PC-9 (cell line): ENCODE results near the gene CREM. TPM values are rescaled to one million over a fixed set of nuclear protein-coding genes. Genes with fewer than 3 reads are reported as not detected.

Experiments
- BruUV-seq: library from RNA; stranded (reverse); fragments of 400-500 nt; replicated peaks from 2 replicates; lab custom pipeline; 2021; lab: Mats Ljungman, UMichigan
- CTCF ChIA-PET: fragments of 300-600 bp; sonication (Branson Sonifier 250); formaldehyde crosslinking; loops from one replicate; lab custom pipeline; 2022; ENCODE audit warnings: antibody characterized with exemption; lab: Charles Lee
- POLR2A ChIA-PET: fragments of 300-600 bp; sonication (Branson Sonifier 250); formaldehyde crosslinking; loops from one replicate; lab custom pipeline; 2022; ENCODE audit warnings: antibody characterized with exemption; ENCODE audit not compliant: unreplicated experiment; lab: Charles Lee
- DNase-seq, 2 experiments: peaks; one replicate each; pipeline versions ENCODE4 v3.0.0 to v3.0.0-alpha.2; 2015 to 2022; ENCODE audit warnings: mixed read lengths in 1 of 2
- H2AFZ ChIP-seq: fragments of 200-600 bp; sonication (generic); 2 replicates; pipeline ENCODE4 v1.8.1; 2017; ENCODE audit warnings: antibody characterized with exemption
- H3F3A ChIP-seq: fragments of 200-600 bp; sonication (generic); 2 replicates; pipeline ENCODE4 v1.8.1; 2017; ENCODE audit warnings: antibody characterized with exemption, mild to moderate bottlenecking, low read depth; ENCODE audit not compliant: insufficient read depth
- H3K27ac ChIP-seq: fragments of 200-600 bp; sonication (generic); 2 replicates; pipeline ENCODE4 v1.6.1; 2016; ENCODE audit warnings: mixed run types
- H3K27me3 ChIP-seq: fragments of 200-600 bp; sonication (generic); 2 replicates; pipeline ENCODE4 v1.6.1; 2016; ENCODE audit warnings: low read depth, mixed run types; ENCODE audit not compliant: insufficient read depth
- H3K36me3 ChIP-seq: fragments of 200-600 bp; sonication (generic); 2 replicates; pipeline ENCODE4 v1.6.1; 2016; ENCODE audit warnings: low read depth, mixed run types
- H3K4me1 ChIP-seq: fragments of 200-600 bp; sonication (generic); replicated peaks from 2 replicates; pipeline ENCODE4 v1.6.1; 2016; ENCODE audit warnings: mixed run types; ENCODE audit not compliant: insufficient read depth
- H3K4me2 ChIP-seq: fragments of 200-600 bp; sonication (generic); 2 replicates; pipeline ENCODE4 v1.6.1; 2017; ENCODE audit warnings: mixed run types
- H3K4me3 ChIP-seq: fragments of 200-600 bp; sonication (generic); 2 replicates; pipeline ENCODE4 v1.6.1; 2016; ENCODE audit warnings: mixed run types
- H3K79me2 ChIP-seq: fragments of 200-600 bp; sonication (generic); 2 replicates; pipeline ENCODE4 v1.6.1; 2017; ENCODE audit warnings: low read depth, mixed run types
- H3K9me2 ChIP-seq: fragments of 200-600 bp; sonication (generic); 2 replicates; pipeline ENCODE4 v1.8.1; 2017; ENCODE audit warnings: mild to moderate bottlenecking; ENCODE audit not compliant: insufficient read depth
- H3K9me3 ChIP-seq: fragments of 200-600 bp; sonication (generic); 2 replicates; pipeline ENCODE4 v1.8.1; 2016; ENCODE audit warnings: low read depth; ENCODE audit not compliant: insufficient read depth
- H4K20me1 ChIP-seq: fragments of 200-600 bp; sonication (generic); 2 replicates; pipeline ENCODE4 v1.8.1; 2017; ENCODE audit not compliant: insufficient read depth
- EZH2 ChIP-seq: fragments of 200-600 bp; sonication (generic); IDR thresholded peaks from 2 replicates; pipeline ENCODE4 v1.8.0; 2017; ENCODE audit warnings: antibody characterized with exemption, low read depth
- intact Hi-C: fragments of 100-400 bp; cut with micrococcal nuclease; formaldehyde crosslinking; loops from one replicate; pipeline ENCODE4 v1.10.0; 2022; ENCODE audit not compliant: unreplicated experiment
- total RNA-seq: library from RNA; stranded (reverse); gene quantifications from 2 replicates; pipeline ENCODE4 v1.2.3, GENCODE V29; 2021
- TF ChIP-seq, protein P1 (sequence below): fragments of 200-600 bp; sonication (generic); conservative IDR thresholded peaks from 2 replicates; pipeline ENCODE4 v1.6.1; 2017; ENCODE audit warnings: mixed run types, antibody characterized with exemption, mild to moderate bottlenecking, moderate library complexity

CREM gene
- total RNA-seq, 1 experiment from 2014 or later = 25.6 TPM

GRCh38 chr10:35097510-35097909 is 29.1 kb upstream of the CREM start:
- H3K27ac ChIP-seq = no peak overlapping the region
- ChIA-PET POLR2A (no interaction called here), CTCF (no interaction called here)
- H2AFZ ChIP-seq = no peak overlapping the region
- no peaks in the 10 kb centered on the region for H4K20me1 ChIP-seq
- H3K9me2 ChIP-seq = no peaks in the 10 kb centered on the region
- no peaks in the 10 kb centered on the region for H3K36me3 ChIP-seq
- no peak for DNase-seq
- TF ChIP-seq, protein P1, sequence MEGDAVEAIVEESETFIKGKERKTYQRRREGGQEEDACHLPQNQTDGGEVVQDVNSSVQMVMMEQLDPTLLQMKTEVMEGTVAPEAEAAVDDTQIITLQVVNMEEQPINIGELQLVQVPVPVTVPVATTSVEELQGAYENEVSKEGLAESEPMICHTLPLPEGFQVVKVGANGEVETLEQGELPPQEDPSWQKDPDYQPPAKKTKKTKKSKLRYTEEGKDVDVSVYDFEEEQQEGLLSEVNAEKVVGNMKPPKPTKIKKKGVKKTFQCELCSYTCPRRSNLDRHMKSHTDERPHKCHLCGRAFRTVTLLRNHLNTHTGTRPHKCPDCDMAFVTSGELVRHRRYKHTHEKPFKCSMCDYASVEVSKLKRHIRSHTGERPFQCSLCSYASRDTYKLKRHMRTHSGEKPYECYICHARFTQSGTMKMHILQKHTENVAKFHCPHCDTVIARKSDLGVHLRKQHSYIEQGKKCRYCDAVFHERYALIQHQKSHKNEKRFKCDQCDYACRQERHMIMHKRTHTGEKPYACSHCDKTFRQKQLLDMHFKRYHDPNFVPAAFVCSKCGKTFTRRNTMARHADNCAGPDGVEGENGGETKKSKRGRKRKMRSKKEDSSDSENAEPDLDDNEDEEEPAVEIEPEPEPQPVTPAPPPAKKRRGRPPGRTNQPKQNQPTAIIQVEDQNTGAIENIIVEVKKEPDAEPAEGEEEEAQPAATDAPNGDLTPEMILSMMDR = no peak
- TF ChIP-seq EZH2 = no peak
- H3K79me2 ChIP-seq = no peaks in the 10 kb centered on the region
- BruUV-seq = no TSS peak
- H3K27me3 ChIP-seq = no peaks in the 10 kb centered on the region
- no peaks in the 10 kb centered on the region for H3F3A ChIP-seq
- intact Hi-C loops = no loop called here
- H3K4me3 ChIP-seq = no peak overlapping the region
- no peak overlapping the region for H3K4me2 ChIP-seq
- no peaks in the 10 kb centered on the region for H3K9me3 ChIP-seq
- no peaks in the 10 kb centered on the region for H3K4me1 ChIP-seq

DNA sequence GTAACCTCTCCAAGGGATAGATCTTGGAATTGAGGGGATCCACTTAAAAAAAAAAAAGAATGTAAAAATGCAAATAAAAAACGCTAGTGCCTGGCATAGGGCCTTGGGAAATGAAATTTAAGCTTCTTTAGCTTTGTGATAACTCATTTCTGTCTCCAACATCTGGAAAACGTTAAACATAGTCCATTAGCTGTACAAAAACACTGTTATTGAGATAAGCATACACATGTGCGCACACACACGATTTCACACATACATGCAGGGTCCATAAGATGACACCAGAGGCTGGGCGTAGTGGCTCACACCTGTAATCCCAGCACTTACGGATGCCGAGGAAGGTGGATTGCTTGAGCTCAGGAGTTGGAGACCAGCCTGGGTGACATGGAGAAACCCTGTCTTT is 22.8 kb upstream of the CREM start:
- no peaks in the 10 kb centered on the region for H3K9me2 ChIP-seq
- H3K4me1 ChIP-seq = no peaks in the 10 kb centered on the region
- POLR2A ChIA-PET = interaction anchor here (0.6 kb wide), 1 partner anchor 311 kb away, joined by 9 read pairs; no protein-coding TSS in a partner anchor
- H4K20me1 ChIP-seq = no peaks in the 10 kb centered on the region
- no peak for TF ChIP-seq EZH2
- TF ChIP-seq, protein P1 = no peak
- no peak overlapping the region for H3K4me2 ChIP-seq
- no peaks in the 10 kb centered on the region for H3K36me3 ChIP-seq
- CTCF ChIA-PET = no interaction called here
- intact Hi-C loops = no loop called here
- no peaks in the 10 kb centered on the region for H3K9me3 ChIP-seq
- H3F3A ChIP-seq = no peaks in the 10 kb centered on the region
- H2AFZ ChIP-seq = no peak overlapping the region
- no peak overlapping the region for H3K27ac ChIP-seq
- no peak overlapping the region for H3K4me3 ChIP-seq
- no peaks in the 10 kb centered on the region for H3K79me2 ChIP-seq
- H3K27me3 ChIP-seq = no peaks in the 10 kb centered on the region
- BruUV-seq = no TSS peak
- no peak for DNase-seq

DNA sequence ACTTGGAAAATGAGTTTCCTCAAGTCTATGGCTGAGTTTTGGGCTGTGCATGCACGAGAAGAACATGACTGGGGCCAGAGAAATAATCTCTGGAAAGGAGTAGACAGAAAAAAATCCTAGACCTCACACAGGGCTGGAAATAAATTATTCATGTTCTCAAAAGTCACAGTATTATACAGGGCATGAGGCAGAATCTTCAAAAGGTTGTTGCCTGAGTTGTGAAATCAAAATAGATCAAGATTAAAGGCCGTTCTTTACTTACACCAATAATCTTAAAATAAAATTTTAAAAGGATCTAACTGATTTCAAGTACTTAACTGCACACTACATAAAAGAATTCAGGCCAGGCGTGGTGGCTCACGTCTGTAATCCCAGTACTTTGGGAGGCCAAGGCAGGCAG is 14.1 kb upstream of the CREM start:
- POLR2A ChIA-PET = no interaction called here

More for the DNA sequence above, 14.1 kb upstream of the CREM start:
- no peak overlapping the region for H3K27ac ChIP-seq
- H3K9me3 ChIP-seq = no peaks in the 10 kb centered on the region
- no peaks in the 10 kb centered on the region for H4K20me1 ChIP-seq
- no peaks in the 10 kb centered on the region for H3K9me2 ChIP-seq
- CTCF ChIA-PET = no interaction called here
- H3K27me3 ChIP-seq = no peaks in the 10 kb centered on the region
- no peak overlapping the region for H3K4me2 ChIP-seq
- no peak for DNase-seq
- H3K36me3 ChIP-seq = no peaks in the 10 kb centered on the region
- H3F3A ChIP-seq = no peaks in the 10 kb centered on the region
- TF ChIP-seq, protein P1 = no peak
- no peak for TF ChIP-seq EZH2
- no peaks in the 10 kb centered on the region for H3K79me2 ChIP-seq
- intact Hi-C loops = no loop called here
- H3K4me3 ChIP-seq = no peak overlapping the region
- H2AFZ ChIP-seq = no peak overlapping the region
- H3K4me1 ChIP-seq = no peaks in the 10 kb centered on the region
- BruUV-seq = no TSS peak
